ENCODE data around the gene RASGRF2. TPM values are rescaled to one million over a fixed set of nuclear protein-coding genes. Genes with fewer than 3 reads are reported as not detected.

Gene RASGRF2
- total and polyA plus RNA-seq, 2 of the 13 experiments (the other 11 are each of a cell fraction or from before 2014, with no cell fraction given), result 23.6 to 29.0 TPM

GRCh38 chr5:81044868-81045267 lies 84.7 kb downstream of the RASGRF2 start (continued):
- TF ChIP-seq E2F1 (CRISPR knock-in tag; IDR thresholded peaks at IDR 0.05) (0 out of 2 replicates have a peak, but pooled peaks have one; percentile 37), ZSCAN31 (CRISPR knock-in tag; IDR thresholded peaks at IDR 0.05; ENCODE audit: low read depth) (no peak), KMT2A (CRISPR knock-in tag; IDR thresholded peaks at IDR 0.05) (no peak), PAF1 (CRISPR knock-in tag; IDR thresholded peaks at IDR 0.05) (no peak), ZBTB25 (CRISPR knock-in tag; IDR thresholded peaks at IDR 0.05) (0 out of 2 replicates have a peak, but pooled peaks have one; percentile 20), ZNF18 (CRISPR knock-in tag; IDR thresholded peaks at IDR 0.05; ENCODE audit: insufficient replicate concordance) (peak; percentile 41), KLF12 (CRISPR knock-in tag; IDR thresholded peaks at IDR 0.05; ENCODE audit: borderline replicate concordance) (no peak), ZNF263 (CRISPR knock-in tag; IDR thresholded peaks at IDR 0.05) (0 out of 2 replicates have a peak, but pooled peaks have one; percentile 32), NCOA5 (CRISPR knock-in tag; IDR thresholded peaks at IDR 0.05) (no peak), HOXA5 (CRISPR knock-in tag; IDR thresholded peaks at IDR 0.05) (peak; percentile 58; the same call in 1 of the 2 replicates), ZBTB46 (CRISPR knock-in tag; IDR thresholded peaks at IDR 0.05; ENCODE audit: borderline replicate concordance) (no peak), NCOA2 (CRISPR knock-in tag; IDR thresholded peaks at IDR 0.05) (no peak), ZNF557 (CRISPR knock-in tag; IDR thresholded peaks at IDR 0.05) (no peak), THAP11 (CRISPR knock-in tag; IDR thresholded peaks at IDR 0.05) (no peak), ZNF207 (IDR thresholded peaks at IDR 0.05; ENCODE audit: borderline replicate concordance) (no peak), TOPORS (CRISPR knock-in tag; IDR thresholded peaks at IDR 0.05) (no peak), ZMYM4 (CRISPR knock-in tag; IDR thresholded peaks at IDR 0.05) (no peak), ZNF382 (CRISPR knock-in tag; IDR thresholded peaks at IDR 0.05; ENCODE audit: borderline replicate concordance) (no peak), NR2F2 (IDR thresholded peaks at IDR 0.05; ENCODE audit: borderline replicate concordance, low read depth) (no peak)
- TF ChIP-seq, protein P1, sequence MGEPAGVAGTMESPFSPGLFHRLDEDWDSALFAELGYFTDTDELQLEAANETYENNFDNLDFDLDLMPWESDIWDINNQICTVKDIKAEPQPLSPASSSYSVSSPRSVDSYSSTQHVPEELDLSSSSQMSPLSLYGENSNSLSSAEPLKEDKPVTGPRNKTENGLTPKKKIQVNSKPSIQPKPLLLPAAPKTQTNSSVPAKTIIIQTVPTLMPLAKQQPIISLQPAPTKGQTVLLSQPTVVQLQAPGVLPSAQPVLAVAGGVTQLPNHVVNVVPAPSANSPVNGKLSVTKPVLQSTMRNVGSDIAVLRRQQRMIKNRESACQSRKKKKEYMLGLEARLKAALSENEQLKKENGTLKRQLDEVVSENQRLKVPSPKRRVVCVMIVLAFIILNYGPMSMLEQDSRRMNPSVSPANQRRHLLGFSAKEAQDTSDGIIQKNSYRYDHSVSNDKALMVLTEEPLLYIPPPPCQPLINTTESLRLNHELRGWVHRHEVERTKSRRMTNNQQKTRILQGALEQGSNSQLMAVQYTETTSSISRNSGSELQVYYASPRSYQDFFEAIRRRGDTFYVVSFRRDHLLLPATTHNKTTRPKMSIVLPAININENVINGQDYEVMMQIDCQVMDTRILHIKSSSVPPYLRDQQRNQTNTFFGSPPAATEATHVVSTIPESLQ (CRISPR knock-in tag; conservative IDR thresholded peaks at IDR 0.05), result no peak
- TF ChIP-seq, protein P2, sequence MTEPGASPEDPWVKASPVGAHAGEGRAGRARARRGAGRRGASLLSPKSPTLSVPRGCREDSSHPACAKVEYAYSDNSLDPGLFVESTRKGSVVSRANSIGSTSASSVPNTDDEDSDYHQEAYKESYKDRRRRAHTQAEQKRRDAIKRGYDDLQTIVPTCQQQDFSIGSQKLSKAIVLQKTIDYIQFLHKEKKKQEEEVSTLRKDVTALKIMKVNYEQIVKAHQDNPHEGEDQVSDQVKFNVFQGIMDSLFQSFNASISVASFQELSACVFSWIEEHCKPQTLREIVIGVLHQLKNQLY (CRISPR knock-in tag; IDR thresholded peaks at IDR 0.05), result no peak; the same call in 1 of the 2 replicates
- TF ChIP-seq, protein P3, sequence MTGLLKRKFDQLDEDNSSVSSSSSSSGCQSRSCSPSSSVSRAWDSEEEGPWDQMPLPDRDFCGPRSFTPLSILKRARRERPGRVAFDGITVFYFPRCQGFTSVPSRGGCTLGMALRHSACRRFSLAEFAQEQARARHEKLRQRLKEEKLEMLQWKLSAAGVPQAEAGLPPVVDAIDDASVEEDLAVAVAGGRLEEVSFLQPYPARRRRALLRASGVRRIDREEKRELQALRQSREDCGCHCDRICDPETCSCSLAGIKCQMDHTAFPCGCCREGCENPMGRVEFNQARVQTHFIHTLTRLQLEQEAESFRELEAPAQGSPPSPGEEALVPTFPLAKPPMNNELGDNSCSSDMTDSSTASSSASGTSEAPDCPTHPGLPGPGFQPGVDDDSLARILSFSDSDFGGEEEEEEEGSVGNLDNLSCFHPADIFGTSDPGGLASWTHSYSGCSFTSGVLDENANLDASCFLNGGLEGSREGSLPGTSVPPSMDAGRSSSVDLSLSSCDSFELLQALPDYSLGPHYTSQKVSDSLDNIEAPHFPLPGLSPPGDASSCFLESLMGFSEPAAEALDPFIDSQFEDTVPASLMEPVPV (CRISPR knock-in tag; IDR thresholded peaks at IDR 0.05), result no peak

Measured in HepG2 (cell line).